Smooth muscle cell of the brain vasculature (primary cell): ENCODE data around the gene HIVEP3.

ENCODE experiments used
- DNase-seq: peaks from one replicate; pipeline ENCODE4 v3.0.0-alpha.2; 2012; ENCODE audit warnings: low read depth, low spot score

The HIVEP3 gene

GRCh38 chr1:41535716-41536115 lies 383.0 kb downstream of the HIVEP3 start:
- no peak for DNase-seq

- no peak for DNase-seq
These were observed 383.4 kb downstream of the HIVEP3 start for GRCh38 chr1:41535276-41535675.

GRCh38 chr1:41534181-41535076 lies 384.3 kb downstream of the HIVEP3 start:
- DNase-seq, result no peak

GRCh38 chr1:41533731-41534080 lies 385.0 kb downstream of the HIVEP3 start:
- DNase-seq, result no peak

- no peak for DNase-seq
These were observed 385.5 kb downstream of the HIVEP3 start for GRCh38 chr1:41533016-41533730.

- no peak for DNase-seq
These were observed 386.3 kb downstream of the HIVEP3 start for GRCh38 chr1:41532206-41532975.

- DNase-seq, result no peak
These were observed 388.3 kb downstream of the HIVEP3 start for GRCh38 chr1:41530411-41530810.

GRCh38 chr1:41529621-41530395 lies 388.9 kb downstream of the HIVEP3 start:
- no peak for DNase-seq

GRCh38 chr1:41528726-41529605 lies 389.8 kb downstream of the HIVEP3 start:
- DNase-seq, result no peak

GRCh38 chr1:41528106-41528505 lies 390.6 kb downstream of the HIVEP3 start:
- no peak for DNase-seq

- DNase-seq, result no peak
These were observed 391.7 kb downstream of the HIVEP3 start for GRCh38 chr1:41526956-41527561.

- no peak for DNase-seq
These were observed 392.7 kb downstream of the HIVEP3 start for GRCh38 chr1:41525891-41526587.

- DNase-seq, result no peak
These were observed 393.7 kb downstream of the HIVEP3 start for GRCh38 chr1:41524676-41525675.

- DNase-seq, result no peak
These were observed 394.6 kb downstream of the HIVEP3 start for GRCh38 chr1:41523949-41524675.

- DNase-seq, result no peak
These were observed 395.7 kb downstream of the HIVEP3 start for GRCh38 chr1:41523071-41523470.

- no peak for DNase-seq
These were observed 397.0 kb downstream of the HIVEP3 start for GRCh38 chr1:41521766-41522165.

GRCh38 chr1:41520951-41521752 lies 397.6 kb downstream of the HIVEP3 start:
- no peak for DNase-seq
